ENCODE measurements around the gene ZNF609.

The ZNF609 gene

GRCh38 chr15:64696481-64696880, 236.1 kb downstream of the ZNF609 start:
- no peak for DNase-seq (ENCODE audit: low spot score)

- DNase-seq (ENCODE audit: low spot score), result no peak
Measured at GRCh38 chr15:64697911-64698369, 237.6 kb downstream of the ZNF609 start.

GRCh38 chr15:64698823-64699222, 238.4 kb downstream of the ZNF609 start:
- DNase-seq (ENCODE audit: low spot score), result no peak

GRCh38 chr15:64699751-64700388, 239.5 kb downstream of the ZNF609 start:
- DNase-seq (ENCODE audit: low spot score), result peak; percentile 41

- DNase-seq (ENCODE audit: low spot score), result no peak
Measured at GRCh38 chr15:64701051-64701450, 240.7 kb downstream of the ZNF609 start.

- no peak for DNase-seq (ENCODE audit: low spot score)
Measured at GRCh38 chr15:64701482-64702184, 241.3 kb downstream of the ZNF609 start.

GRCh38 chr15:64702816-64703631, 242.6 kb downstream of the ZNF609 start:
- DNase-seq (ENCODE audit: low spot score), result peak; percentile 100

- DNase-seq (ENCODE audit: low spot score), result no peak
Measured at GRCh38 chr15:64703632-64703959, 243.2 kb downstream of the ZNF609 start.

GRCh38 chr15:64705006-64705405, 244.6 kb downstream of the ZNF609 start:
- DNase-seq (ENCODE audit: low spot score), result no peak

GRCh38 chr15:64706011-64706911, 245.9 kb downstream of the ZNF609 start:
- no peak for DNase-seq (ENCODE audit: low spot score)

- DNase-seq (ENCODE audit: low spot score), result no peak
Measured at GRCh38 chr15:64710676-64711428, 250.5 kb downstream of the ZNF609 start.

GRCh38 chr15:64712353-64712752, 252.0 kb downstream of the ZNF609 start:
- DNase-seq (ENCODE audit: low spot score), result no peak

GRCh38 chr15:64713592-64713991, 253.2 kb downstream of the ZNF609 start:
- DNase-seq (ENCODE audit: low spot score), result no peak

GRCh38 chr15:64716452-64716851, 256.1 kb downstream of the ZNF609 start:
- no peak for DNase-seq (ENCODE audit: low spot score)

- DNase-seq (ENCODE audit: low spot score), result no peak
Measured at GRCh38 chr15:64717130-64717529, 256.8 kb downstream of the ZNF609 start.

GRCh38 chr15:64717735-64718495, 257.5 kb downstream of the ZNF609 start:
- no peak for DNase-seq (ENCODE audit: low spot score)

- no peak for DNase-seq (ENCODE audit: low spot score)
Measured at GRCh38 chr15:64720188-64720587, 259.8 kb downstream of the ZNF609 start.

GRCh38 chr15:64730151-64730550, 269.8 kb downstream of the ZNF609 start:
- no peak for DNase-seq (ENCODE audit: low spot score)

GRCh38 chr15:64731012-64731804, 270.8 kb downstream of the ZNF609 start:
- DNase-seq (ENCODE audit: low spot score), result peak; percentile 84

GRCh38 chr15:64731805-64732151, 271.4 kb downstream of the ZNF609 start:
- DNase-seq (ENCODE audit: low spot score), result no peak
